Natural killer cell treated with Interleukin-12 subunit alpha and Interleukin-12 subunit beta and Interleukin-15 and Interleukin-18, amount 100 ng/mL, for 72 hours (primary cell): Measurements from ENCODE around the gene AGBL1. TPM values are rescaled to one million over a fixed set of nuclear protein-coding genes. Genes with fewer than 3 reads are reported as not detected.
A peak's percentile ranks its signal among the peaks of the same experiment; 100 is the strongest.

Experiments used
- ATAC-seq, 2 donors: fragments of 150-1000 bp; cut with Tn5 transposase in 1 of 2; sonication (Bioruptor Pico), chemical (Tn5 transposase) in 1 of 2; 2 replicates each; pipeline ENCODE4 v1.10.0; 2021
- DNase-seq: peaks from one replicate; pipeline ENCODE4 v3.0.0; 2022; ENCODE audit warnings: low spot score
- H3K27ac Mint-ChIP-seq, 2 donors: 1 replicate in 1 of 2; 2 replicates in 1 of 2; pipeline ENCODE4 v1.8.0; 2022; ENCODE audit warnings: mixed read lengths in 2 of 2, mild to moderate bottlenecking in 1 of 2, moderate library complexity in 1 of 2
- H3K27me3 Mint-ChIP-seq, 2 donors: 1 replicate in 1 of 2; 2 replicates in 1 of 2; pipeline ENCODE4 v1.8.0; 2022; ENCODE audit warnings: mixed read lengths in 2 of 2
- H3K36me3 Mint-ChIP-seq: one replicate; pipeline ENCODE4 v1.8.0; 2022; ENCODE audit warnings: mixed read lengths
- H3K4me1 Mint-ChIP-seq, 2 donors: 1 replicate in 1 of 2; 2 replicates in 1 of 2; pipeline ENCODE4 v1.8.0; 2022; ENCODE audit warnings: low read depth in 2 of 2, mixed read lengths in 2 of 2, mild to moderate bottlenecking in 1 of 2
- H3K4me3 Mint-ChIP-seq: one replicate; pipeline ENCODE4 v1.8.0; 2022; ENCODE audit warnings: mixed read lengths
- H3K9me3 Mint-ChIP-seq: 2 replicates; pipeline ENCODE4 v1.8.0; 2022; ENCODE audit warnings: mixed read lengths
- total RNA-seq, 2 donors: library from RNA; stranded (reverse); gene quantifications; one replicate each; pipeline ENCODE4 v1.2.3, GENCODE V29; 2022

Gene AGBL1
- total RNA-seq, 2 donors from 2014 or later, result not detected

GRCh38 chr15:86203462-86203861 is 123.8 kb downstream of the AGBL1 start:
- DNase-seq, result no peak
- peaks cover 0 to 5% of the 10 kb centered on the region in 2 donors for H3K27me3 Mint-ChIP-seq
- no peaks in the 10 kb centered on the region for H3K9me3 Mint-ChIP-seq
- no peak for ATAC-seq
- no peak overlapping the region for H3K27ac Mint-ChIP-seq
- no peak overlapping the region for H3K4me3 Mint-ChIP-seq
- H3K36me3 Mint-ChIP-seq, result no peaks in the 10 kb centered on the region
- H3K4me1 Mint-ChIP-seq, result no peaks in the 10 kb centered on the region

GRCh38 chr15:86205096-86205495 is 125.4 kb downstream of the AGBL1 start:
- H3K27me3 Mint-ChIP-seq, result peaks cover 0 to 20% of the 10 kb centered on the region in 2 donors
- ATAC-seq (no peak), DNase-seq (no peak)
- no peaks in the 10 kb centered on the region for H3K9me3 Mint-ChIP-seq
- H3K4me1 Mint-ChIP-seq, result no peaks in the 10 kb centered on the region
- no peak overlapping the region for H3K4me3 Mint-ChIP-seq
- H3K27ac Mint-ChIP-seq, result no peak overlapping the region
- H3K36me3 Mint-ChIP-seq, result no peaks in the 10 kb centered on the region

GRCh38 chr15:86213420-86213819 is 133.7 kb downstream of the AGBL1 start:
- Mint-ChIP-seq H3K4me1 (no peaks in the 10 kb centered on the region), H3K27me3 (peaks cover 11 to 47% of the 10 kb centered on the region in 2 donors), H3K36me3 (peaks cover 17% of the 10 kb centered on the region), H3K4me3 (no peak overlapping the region), H3K9me3 (peaks cover 12% of the 10 kb centered on the region), H3K27ac (no peak overlapping the region)
- DNase-seq (no peak), ATAC-seq (no peak)

- ATAC-seq (no peak), DNase-seq (no peak)
- H3K4me1 Mint-ChIP-seq, result no peaks in the 10 kb centered on the region
- peaks cover 12% of the 10 kb centered on the region for H3K9me3 Mint-ChIP-seq
- H3K27me3 Mint-ChIP-seq, result peaks cover 11 to 43% of the 10 kb centered on the region in 2 donors
- no peak overlapping the region for H3K4me3 Mint-ChIP-seq
- H3K27ac Mint-ChIP-seq, result no peak overlapping the region
- H3K36me3 Mint-ChIP-seq, result peaks cover 17% of the 10 kb centered on the region
These were observed 134.2 kb downstream of the AGBL1 start for GRCh38 chr15:86213888-86214287.

GRCh38 chr15:86221119-86221518 is 141.4 kb downstream of the AGBL1 start:
- no peak overlapping the region for H3K4me3 Mint-ChIP-seq
- peaks cover 9% of the 10 kb centered on the region for H3K9me3 Mint-ChIP-seq
- no peaks in the 10 kb centered on the region for H3K4me1 Mint-ChIP-seq
- peaks cover 11% of the 10 kb centered on the region for H3K36me3 Mint-ChIP-seq
- H3K27ac Mint-ChIP-seq, result no peak overlapping the region
- peaks cover 14 to 28% of the 10 kb centered on the region in 2 donors for H3K27me3 Mint-ChIP-seq
- ATAC-seq (no peak), DNase-seq (no peak)

DNA sequence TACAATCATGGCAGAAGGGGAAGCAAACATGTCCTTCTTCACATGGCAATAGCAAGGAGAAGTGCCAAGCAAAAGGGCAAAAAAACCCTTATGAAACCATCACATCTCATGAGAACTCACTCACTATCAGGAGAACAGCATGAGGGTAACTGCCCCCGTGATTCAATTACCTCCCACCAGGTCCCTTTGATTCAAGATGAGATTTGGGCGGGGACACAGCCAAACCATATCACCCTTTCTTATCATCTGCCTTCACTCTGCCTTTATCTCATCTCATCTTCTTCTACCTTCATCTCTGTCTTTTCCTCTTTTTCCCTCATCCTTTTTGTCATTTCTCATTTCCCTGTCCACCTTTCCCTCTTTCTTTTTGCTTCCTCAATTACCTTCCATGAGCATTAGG is 149.6 kb downstream of the AGBL1 start:
- Mint-ChIP-seq H3K4me1 (peaks cover 4% of the 10 kb centered on the region in 2 donors), H3K27ac (no peak overlapping the region), H3K4me3 (no peak overlapping the region), H3K36me3 (no peaks in the 10 kb centered on the region), H3K27me3 (peaks cover 28 to 54% of the 10 kb centered on the region in 2 donors), H3K9me3 (no peaks in the 10 kb centered on the region)
- ATAC-seq, result no peak
- DNase-seq, result no peak

GRCh38 chr15:86229936-86230335 is 150.3 kb downstream of the AGBL1 start:
- no peak for ATAC-seq
- Mint-ChIP-seq H3K4me1 (peaks cover 4% of the 10 kb centered on the region in 2 donors), H3K4me3 (no peak overlapping the region), H3K27me3 (peaks cover 28 to 59% of the 10 kb centered on the region in 2 donors), H3K9me3 (no peaks in the 10 kb centered on the region), H3K27ac (no peak overlapping the region), H3K36me3 (no peaks in the 10 kb centered on the region)
- no peak for DNase-seq

DNA sequence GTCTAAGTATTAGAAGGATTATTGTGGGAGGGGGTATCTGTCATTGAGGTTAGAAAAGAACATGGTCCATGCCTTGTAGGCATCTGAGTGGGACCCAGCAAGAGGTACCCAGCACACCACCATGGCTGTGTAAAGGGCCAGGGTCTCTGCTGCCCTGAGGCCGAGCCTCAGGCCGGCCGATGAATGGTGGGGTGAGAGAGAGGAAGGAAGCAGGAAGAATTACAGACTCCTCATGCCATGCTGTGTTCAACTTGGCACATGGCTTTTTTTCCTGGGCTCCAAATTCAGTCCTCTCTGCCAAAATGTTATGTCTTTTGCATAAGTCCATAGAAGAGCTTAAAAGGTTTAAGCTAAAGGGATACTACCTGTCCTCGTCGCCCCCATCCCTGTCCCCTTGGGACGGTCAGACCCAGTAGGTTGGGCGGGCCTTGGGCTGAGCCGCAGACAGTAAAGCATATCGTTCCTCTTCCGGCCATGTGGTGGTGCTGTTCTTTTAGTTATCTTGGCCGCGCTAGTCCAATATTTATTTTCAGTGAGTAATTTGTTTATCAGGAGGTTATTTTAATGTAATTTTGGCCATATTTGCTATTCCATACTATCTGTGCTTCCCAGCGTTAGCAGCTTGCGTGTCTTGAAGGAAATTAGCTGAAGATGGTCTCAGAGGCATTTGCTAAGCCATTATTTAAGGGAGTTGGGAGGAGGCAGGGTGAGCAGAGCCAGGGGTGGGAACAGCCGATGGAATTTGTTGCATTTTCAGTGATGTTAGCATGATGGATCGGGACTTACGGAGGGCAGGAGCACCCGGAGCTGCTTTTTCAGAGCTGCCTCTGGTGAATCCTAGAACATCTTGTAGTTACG is 152.4 kb downstream of the AGBL1 start:
- ATAC-seq, result no peak
- Mint-ChIP-seq H3K4me3 (no peak overlapping the region), H3K27me3 (peaks cover 27 to 64% of the 10 kb centered on the region in 2 donors), H3K36me3 (no peaks in the 10 kb centered on the region), H3K9me3 (no peaks in the 10 kb centered on the region), H3K4me1 (peaks cover 7 to 8% of the 10 kb centered on the region in 2 donors), H3K27ac (no peak overlapping the region)
- no peak for DNase-seq

DNA sequence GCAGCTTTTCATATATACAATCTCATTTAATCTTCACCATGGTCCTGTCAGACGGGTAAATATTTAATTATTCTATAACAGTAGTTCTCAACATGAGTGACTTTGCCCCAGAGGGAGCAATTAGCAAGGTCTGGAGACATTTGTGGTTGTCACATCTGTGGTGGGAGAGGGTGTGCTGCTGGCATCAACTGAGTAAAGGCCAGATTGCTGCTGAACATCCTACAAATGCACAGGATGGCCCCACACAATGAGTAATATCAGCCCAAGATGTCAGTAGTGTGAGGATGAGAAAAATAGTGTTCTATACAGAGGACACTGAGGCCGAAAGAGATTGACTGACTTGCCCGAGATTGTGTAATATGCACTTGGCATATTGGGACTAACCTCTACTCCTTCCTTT is 156.0 kb downstream of the AGBL1 start:
- Mint-ChIP-seq H3K4me1 (peaks cover 7 to 8% of the 10 kb centered on the region in 2 donors), H3K27ac (no peak overlapping the region), H3K27me3 (peaks cover 19 to 51% of the 10 kb centered on the region in 2 donors), H3K36me3 (no peaks in the 10 kb centered on the region), H3K4me3 (no peak overlapping the region), H3K9me3 (no peaks in the 10 kb centered on the region)
- ATAC-seq, result peak in 1 of 2 donors; percentile 50
- no peak for DNase-seq

DNA sequence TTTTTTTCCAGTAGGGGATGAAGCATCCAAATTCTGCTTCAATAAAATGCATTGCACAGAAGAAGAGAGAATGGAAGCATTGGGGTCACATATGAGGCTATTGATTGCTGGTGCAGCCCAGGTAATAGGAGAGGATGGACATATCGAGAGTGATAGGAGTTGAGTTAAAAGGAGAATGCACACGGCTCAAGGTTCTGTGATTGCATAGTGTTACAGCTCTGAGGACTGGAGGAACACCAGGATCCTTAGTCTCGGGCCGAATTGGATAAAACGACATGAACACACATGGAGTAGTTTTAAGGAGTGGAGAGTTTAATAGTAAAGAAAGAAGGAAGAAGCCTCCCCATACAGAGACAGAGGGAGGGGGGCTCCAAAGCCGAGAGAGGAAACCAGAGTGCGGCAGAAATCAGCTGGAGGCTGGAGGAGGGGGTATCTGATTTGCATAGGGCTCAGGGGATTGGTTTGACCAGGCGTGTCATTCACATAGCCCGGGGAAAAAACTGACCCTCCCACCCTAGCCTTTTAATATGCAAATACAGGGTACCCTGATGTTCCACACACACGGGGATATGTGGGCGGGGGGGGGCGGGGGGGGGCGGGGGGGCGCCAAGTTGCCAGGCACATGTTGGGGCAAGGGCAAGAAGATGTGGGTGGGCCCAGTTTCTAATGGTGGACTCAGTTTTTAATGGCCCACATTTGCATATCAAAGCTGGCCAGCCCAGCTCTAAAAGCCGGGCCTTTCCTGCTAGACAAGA is 156.9 kb downstream of the AGBL1 start:
- Mint-ChIP-seq H3K27ac (no peak overlapping the region), H3K36me3 (no peaks in the 10 kb centered on the region), H3K4me3 (no peak overlapping the region), H3K4me1 (peaks cover 7 to 8% of the 10 kb centered on the region in 2 donors), H3K9me3 (no peaks in the 10 kb centered on the region), H3K27me3 (peaks cover 21 to 48% of the 10 kb centered on the region in 2 donors)
- DNase-seq, result no peak
- ATAC-seq, result no peak

DNA sequence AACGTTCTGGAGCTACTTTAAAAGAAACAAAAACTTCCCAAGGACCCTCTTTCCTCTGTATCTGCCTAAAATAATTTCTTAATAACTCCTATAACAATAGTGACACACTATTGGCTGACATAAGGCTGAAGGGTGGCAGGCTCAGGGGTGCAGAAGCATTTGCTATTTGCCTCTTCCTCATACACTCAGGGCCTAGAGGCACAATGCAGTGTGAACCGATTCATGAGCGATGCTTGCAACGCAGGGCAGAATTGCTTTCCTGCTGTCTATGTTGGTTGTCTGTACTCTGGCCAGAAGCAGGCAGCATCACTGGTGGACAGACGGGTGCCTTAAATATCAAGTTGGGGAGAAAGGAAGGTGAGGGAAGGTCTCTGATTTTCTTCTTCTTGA is 157.4 kb downstream of the AGBL1 start:
- H3K4me3 Mint-ChIP-seq, result no peak overlapping the region
- H3K36me3 Mint-ChIP-seq, result no peaks in the 10 kb centered on the region
- H3K27me3 Mint-ChIP-seq, result peaks cover 20 to 42% of the 10 kb centered on the region in 2 donors
- H3K9me3 Mint-ChIP-seq, result no peaks in the 10 kb centered on the region
- no peak for ATAC-seq
- H3K4me1 Mint-ChIP-seq, result peaks cover 6 to 8% of the 10 kb centered on the region in 2 donors
- no peak overlapping the region for H3K27ac Mint-ChIP-seq
- DNase-seq, result no peak

DNA sequence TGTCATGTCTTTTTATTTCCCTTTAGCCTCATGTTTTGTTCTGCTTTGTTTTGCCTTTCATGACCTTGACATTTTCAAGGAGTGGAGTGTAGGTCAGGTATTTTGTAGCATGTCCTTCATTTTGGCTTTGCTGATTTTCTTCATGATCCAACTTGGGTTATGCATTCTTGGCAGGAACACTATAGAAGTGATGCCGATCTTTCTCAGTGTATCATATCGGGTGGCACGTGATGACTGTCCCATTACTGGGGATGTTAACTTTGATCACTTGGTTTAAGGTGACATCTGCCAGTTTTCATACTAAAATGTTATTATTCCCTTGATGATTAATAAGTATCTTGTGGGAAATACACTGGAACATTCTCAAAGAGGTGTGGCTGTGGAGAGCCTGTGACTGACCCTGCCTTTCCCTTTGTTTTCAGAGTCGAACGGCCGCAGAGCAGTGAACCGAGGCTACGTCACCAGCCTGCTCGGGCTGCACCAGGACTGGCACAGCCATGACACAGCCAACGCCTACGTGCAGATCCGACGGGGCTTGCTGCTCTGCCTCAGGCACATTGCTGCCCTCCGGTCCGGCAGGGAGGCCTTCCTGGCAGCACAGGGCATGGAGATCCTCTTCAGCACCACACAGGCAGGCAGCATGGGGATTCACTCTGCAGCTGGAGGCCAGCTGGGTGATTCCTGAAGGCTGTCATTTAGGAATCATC is 167.7 kb downstream of the AGBL1 start:
- ATAC-seq (no peak), DNase-seq (no peak)
- Mint-ChIP-seq H3K4me1 (no peaks in the 10 kb centered on the region), H3K9me3 (no peaks in the 10 kb centered on the region), H3K36me3 (no peaks in the 10 kb centered on the region), H3K4me3 (no peak overlapping the region), H3K27me3 (peaks cover 0 to 21% of the 10 kb centered on the region in 2 donors), H3K27ac (no peak overlapping the region)

DNA sequence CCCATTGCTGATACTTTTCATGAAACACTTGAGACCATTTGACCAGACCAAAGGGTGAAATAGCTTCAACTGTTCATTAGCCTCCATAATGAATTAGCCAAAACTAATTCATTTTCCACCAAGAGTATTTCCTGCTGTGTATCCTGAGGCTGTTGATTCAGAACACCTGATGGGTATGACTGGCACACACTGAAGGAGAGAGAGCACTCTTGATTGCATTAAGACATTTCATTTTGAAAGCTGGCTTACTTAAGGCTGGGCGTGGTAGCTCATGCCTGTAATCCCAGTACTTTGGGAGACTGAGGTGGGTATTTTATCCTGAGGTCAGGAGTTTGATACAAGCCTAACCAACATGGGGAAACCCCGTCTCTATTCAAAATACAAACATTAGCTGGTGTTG is 175.6 kb downstream of the AGBL1 start:
- no peaks in the 10 kb centered on the region for H3K4me1 Mint-ChIP-seq
- no peak overlapping the region for H3K27ac Mint-ChIP-seq
- no peaks in the 10 kb centered on the region for H3K9me3 Mint-ChIP-seq
- peaks cover 0 to 12% of the 10 kb centered on the region in 2 donors for H3K27me3 Mint-ChIP-seq
- no peak for DNase-seq
- no peak overlapping the region for H3K4me3 Mint-ChIP-seq
- ATAC-seq, result no peak
- no peaks in the 10 kb centered on the region for H3K36me3 Mint-ChIP-seq

GRCh38 chr15:86256628-86257027 is 177.0 kb downstream of the AGBL1 start:
- ATAC-seq (no peak), DNase-seq (no peak)
- no peaks in the 10 kb centered on the region for H3K36me3 Mint-ChIP-seq
- H3K27me3 Mint-ChIP-seq, result peaks cover 0 to 8% of the 10 kb centered on the region in 2 donors
- no peaks in the 10 kb centered on the region for H3K4me1 Mint-ChIP-seq
- H3K9me3 Mint-ChIP-seq, result no peaks in the 10 kb centered on the region
- H3K4me3 Mint-ChIP-seq, result no peak overlapping the region
- no peak overlapping the region for H3K27ac Mint-ChIP-seq
